Measurements from ENCODE around the gene SLC40A1.

SLC40A1 gene

DNA sequence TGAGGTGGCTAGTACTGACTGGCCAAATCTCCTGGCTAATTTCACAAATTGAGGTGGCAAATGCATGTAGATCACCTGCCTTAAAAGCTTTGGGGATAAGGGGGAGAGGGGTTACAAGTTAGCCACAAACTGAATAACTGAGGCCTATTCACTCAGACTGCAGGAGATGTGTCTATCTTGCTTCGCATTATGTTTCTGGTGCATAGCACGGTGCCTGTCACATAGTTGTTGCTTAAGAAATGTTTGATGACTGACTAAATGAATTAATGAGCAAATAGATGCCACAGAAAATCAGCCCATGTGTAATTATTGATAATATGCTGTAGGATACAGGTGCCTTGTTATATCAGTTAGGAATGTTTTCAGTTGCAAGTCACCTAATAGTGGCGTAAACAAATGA, 12.5 kb upstream of the SLC40A1 start:
- H3K36me3 ChIP-seq (replicated peaks; ENCODE audit: low read depth, low read length) = no peaks in the 10 kb centered on the region
- peaks cover 6% of the 10 kb centered on the region; the same call in 1 of the 2 replicates for H3K4me1 ChIP-seq (ENCODE audit: low read length)
- H4K20me1 ChIP-seq (ENCODE audit: insufficient read depth, low read length) = no peaks in the 10 kb centered on the region
- no peak overlapping the region for H3K4me3 ChIP-seq (ENCODE audit: low read length)
- H3K4me2 ChIP-seq (ENCODE audit: low read length) = no peak overlapping the region
- H3K9ac ChIP-seq (ENCODE audit: low read length) = no peak overlapping the region
- no peak overlapping the region for H3K27ac ChIP-seq (ENCODE audit: low read length)
- no peak overlapping the region for H2AFZ ChIP-seq (ENCODE audit: low read depth, low read length)
- no peak for TF ChIP-seq EZH2phosphoT487 (IDR thresholded peaks at IDR 0.05; ENCODE audit: low read depth)
- no peak for TF ChIP-seq CTCF (IDR thresholded peaks at IDR 0.05; ENCODE audit: low read depth, low read length)
- no peaks in the 10 kb centered on the region for H3K27me3 ChIP-seq (ENCODE audit: low read depth, low read length)
- no peaks in the 10 kb centered on the region for H3K79me2 ChIP-seq (ENCODE audit: low read length)
- H3K9me3 ChIP-seq (ENCODE audit: insufficient read depth, low read length) = no peaks in the 10 kb centered on the region

DNA sequence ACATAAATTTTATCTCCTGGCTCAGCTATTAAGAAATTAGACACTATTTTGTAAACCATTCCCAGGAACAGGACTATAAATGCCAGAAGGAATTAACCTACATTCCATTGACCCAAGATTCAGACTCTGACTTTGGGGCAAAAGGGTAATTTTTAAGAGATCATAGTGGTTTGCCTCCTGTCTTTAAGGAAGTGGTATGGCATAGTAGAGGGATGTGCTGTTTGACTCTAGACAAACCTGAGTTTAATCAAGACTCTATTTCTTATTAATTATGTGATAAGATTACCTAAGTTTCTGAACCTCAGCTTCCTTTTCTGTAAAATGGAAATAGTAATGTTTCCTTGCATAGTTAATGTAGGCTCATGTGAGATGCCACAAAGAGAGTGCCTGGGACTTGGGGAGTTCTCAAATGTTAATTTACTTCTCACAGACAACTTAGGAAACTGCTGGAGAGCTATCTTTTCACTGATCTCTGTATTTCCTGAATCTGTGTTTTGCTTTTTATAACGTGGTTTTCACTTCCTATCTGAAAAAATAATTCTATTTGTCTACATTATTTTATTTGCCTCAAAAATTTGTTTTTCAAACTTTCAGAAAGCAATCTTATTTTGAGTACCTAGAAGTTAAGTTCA, 11.9 kb upstream of the SLC40A1 start:
- H3K79me2 ChIP-seq (ENCODE audit: low read length) = no peaks in the 10 kb centered on the region
- no peaks in the 10 kb centered on the region for H4K20me1 ChIP-seq (ENCODE audit: insufficient read depth, low read length)
- no peaks in the 10 kb centered on the region for H3K27me3 ChIP-seq (ENCODE audit: low read depth, low read length)
- H3K9me3 ChIP-seq (ENCODE audit: insufficient read depth, low read length) = no peaks in the 10 kb centered on the region
- H3K4me2 ChIP-seq (ENCODE audit: low read length) = no peak overlapping the region
- H2AFZ ChIP-seq (ENCODE audit: low read depth, low read length) = no peak overlapping the region
- H3K36me3 ChIP-seq (replicated peaks; ENCODE audit: low read depth, low read length) = no peaks in the 10 kb centered on the region
- H3K4me1 ChIP-seq (ENCODE audit: low read length) = peaks cover 8% of the 10 kb centered on the region; the same call in 1 of the 2 replicates
- TF ChIP-seq CTCF (IDR thresholded peaks at IDR 0.05; ENCODE audit: low read depth, low read length) (no peak), EZH2phosphoT487 (IDR thresholded peaks at IDR 0.05; ENCODE audit: low read depth) (no peak)
- H3K27ac ChIP-seq (ENCODE audit: low read length) = no peak overlapping the region
- no peak overlapping the region for H3K9ac ChIP-seq (ENCODE audit: low read length)
- H3K4me3 ChIP-seq (ENCODE audit: low read length) = no peak overlapping the region

GRCh38 chr2:189587780-189588179, 7.2 kb upstream of the SLC40A1 start:
- no peak overlapping the region for H3K9ac ChIP-seq (ENCODE audit: low read length)
- H2AFZ ChIP-seq (ENCODE audit: low read depth, low read length) = peak overlapping the region; percentile 87
- no peaks in the 10 kb centered on the region for H3K27me3 ChIP-seq (ENCODE audit: low read depth, low read length)
- H3K4me3 ChIP-seq (ENCODE audit: low read length) = no peak overlapping the region
- peaks cover 13% of the 10 kb centered on the region; the same call in 1 of the 2 replicates for H3K4me1 ChIP-seq (ENCODE audit: low read length)
- H3K79me2 ChIP-seq (ENCODE audit: low read length) = no peaks in the 10 kb centered on the region
- H3K4me2 ChIP-seq (ENCODE audit: low read length) = peak overlapping the region; percentile 25
- no peaks in the 10 kb centered on the region for H3K9me3 ChIP-seq (ENCODE audit: insufficient read depth, low read length)
- no peak overlapping the region for H3K27ac ChIP-seq (ENCODE audit: low read length)
- no peaks in the 10 kb centered on the region for H4K20me1 ChIP-seq (ENCODE audit: insufficient read depth, low read length)
- no peaks in the 10 kb centered on the region for H3K36me3 ChIP-seq (replicated peaks; ENCODE audit: low read depth, low read length)
- TF ChIP-seq CTCF (IDR thresholded peaks at IDR 0.05; ENCODE audit: low read depth, low read length) = no peak
- TF ChIP-seq EZH2phosphoT487 (IDR thresholded peaks at IDR 0.05; ENCODE audit: low read depth) = no peak

GRCh38 chr2:189585226-189585756, 4.7 kb upstream of the SLC40A1 start:
- Histone ChIP-seq H2AFZ (ENCODE audit: low read depth, low read length) (no peak overlapping the region), H3K79me2 (ENCODE audit: low read length) (no peaks in the 10 kb centered on the region), H3K4me1 (ENCODE audit: low read length) (peaks cover 9% of the 10 kb centered on the region; the same call in 1 of the 2 replicates), H3K27me3 (ENCODE audit: low read depth, low read length) (no peaks in the 10 kb centered on the region), H4K20me1 (ENCODE audit: insufficient read depth, low read length) (no peaks in the 10 kb centered on the region), H3K4me2 (ENCODE audit: low read length) (no peak overlapping the region), H3K36me3 (replicated peaks; ENCODE audit: low read depth, low read length) (no peaks in the 10 kb centered on the region), H3K27ac (ENCODE audit: low read length) (no peak overlapping the region), H3K9ac (ENCODE audit: low read length) (no peak overlapping the region), H3K9me3 (ENCODE audit: insufficient read depth, low read length) (no peaks in the 10 kb centered on the region), H3K4me3 (ENCODE audit: low read length) (no peak overlapping the region)
- TF ChIP-seq CTCF (IDR thresholded peaks at IDR 0.05; ENCODE audit: low read depth, low read length) = no peak
- TF ChIP-seq EZH2phosphoT487 (IDR thresholded peaks at IDR 0.05; ENCODE audit: low read depth) = no peak

All from OCI-LY3 (cell line).